ENCODE measurements around the gene FOXD2.

FOXD2 gene

DNA sequence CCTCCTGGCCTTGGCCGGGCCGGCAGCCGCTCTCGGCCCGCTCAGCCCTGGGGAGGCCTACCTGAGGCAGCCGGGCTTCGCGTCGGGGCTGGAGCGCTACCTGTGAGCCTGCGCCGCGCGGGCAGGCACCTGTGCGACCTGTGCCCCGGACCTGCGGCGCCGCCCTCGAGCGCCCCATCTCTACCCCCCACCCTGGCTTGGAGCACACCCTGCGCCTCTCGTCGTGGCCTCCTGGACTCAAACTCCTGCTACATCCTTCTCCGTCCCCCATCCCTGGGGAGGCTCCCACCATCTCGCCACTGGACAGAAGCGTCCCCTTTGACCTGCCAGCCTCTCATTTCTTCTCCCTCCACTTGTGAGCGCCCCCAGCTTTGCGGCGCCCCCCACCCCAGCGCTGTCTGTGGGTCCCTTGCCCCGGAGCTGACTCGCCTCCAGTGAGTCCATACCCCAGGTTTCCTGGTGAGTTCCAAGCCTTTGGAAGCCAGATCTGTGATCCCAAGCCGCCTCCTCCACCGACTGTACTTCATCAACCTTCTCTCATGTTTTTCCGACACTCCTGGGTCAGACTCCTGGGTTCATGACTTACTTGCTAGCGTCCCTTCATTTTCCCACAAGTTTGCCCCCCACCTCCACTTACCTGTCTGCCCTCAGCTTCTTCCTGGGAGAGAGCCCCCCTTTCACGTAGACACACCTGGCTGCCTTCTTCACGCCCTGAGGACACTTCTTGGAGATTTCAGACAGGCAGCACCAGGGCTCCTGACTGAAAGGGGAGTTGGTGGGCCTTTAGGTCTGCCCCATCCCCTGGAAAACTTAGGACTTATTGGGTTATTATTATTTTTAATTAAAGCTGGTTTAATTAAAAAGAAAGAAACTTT lies 20.4 kb upstream of the FOXD2 start:
- DNase-seq (ENCODE audit: low read depth), result no peak

DNA sequence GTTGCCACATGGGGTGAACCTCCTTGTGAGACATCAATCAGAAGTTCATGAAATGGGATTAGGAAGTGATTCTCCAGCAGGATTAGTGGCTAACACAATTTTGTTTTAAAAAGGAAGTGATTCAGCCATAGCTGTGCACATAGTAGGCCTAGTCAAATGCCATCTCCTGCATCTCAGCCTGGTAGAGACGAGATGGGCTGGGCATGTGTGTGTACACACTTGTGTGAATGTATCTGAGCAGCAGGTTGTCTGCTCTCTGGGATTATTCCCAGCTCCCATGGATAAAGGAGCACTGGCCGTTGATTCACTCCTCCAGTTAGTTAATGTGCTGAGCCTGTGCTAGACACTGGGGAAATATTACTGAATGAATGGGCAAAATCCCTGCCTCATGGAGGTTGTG lies 19.7 kb upstream of the FOXD2 start:
- no peak for DNase-seq (ENCODE audit: low read depth)

DNA sequence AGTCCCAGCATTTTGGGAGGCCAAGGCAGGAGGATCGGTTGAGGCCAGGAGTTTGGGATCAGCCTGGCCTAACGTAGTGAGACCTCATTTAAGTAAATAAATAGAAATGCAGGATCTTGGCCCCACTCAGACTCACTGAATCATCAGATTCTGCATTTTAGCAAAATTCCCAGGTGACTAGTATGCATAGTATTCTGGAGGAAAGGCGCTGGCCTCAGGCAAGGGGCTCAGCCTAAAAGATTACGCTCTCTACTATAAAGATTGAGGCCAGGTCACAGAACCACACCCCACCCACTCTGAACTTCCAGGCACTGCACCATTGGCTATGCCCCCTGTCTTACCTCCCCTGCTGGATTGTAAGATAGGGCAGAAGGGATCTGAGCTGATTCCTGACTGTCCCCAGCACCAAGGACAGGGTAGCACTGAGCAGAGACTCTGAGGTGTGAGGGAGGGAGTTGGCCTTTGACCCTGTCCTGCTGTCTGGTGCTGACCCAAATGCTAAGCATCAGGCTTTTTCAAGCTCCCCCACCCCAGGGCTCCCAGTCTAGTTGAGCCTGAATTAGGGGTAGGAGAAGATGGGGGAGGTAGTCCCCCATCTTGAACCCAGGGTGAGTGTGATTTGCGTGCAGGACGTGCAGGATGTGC lies 19.0 kb upstream of the FOXD2 start:
- no peak for DNase-seq (ENCODE audit: low read depth)

DNA sequence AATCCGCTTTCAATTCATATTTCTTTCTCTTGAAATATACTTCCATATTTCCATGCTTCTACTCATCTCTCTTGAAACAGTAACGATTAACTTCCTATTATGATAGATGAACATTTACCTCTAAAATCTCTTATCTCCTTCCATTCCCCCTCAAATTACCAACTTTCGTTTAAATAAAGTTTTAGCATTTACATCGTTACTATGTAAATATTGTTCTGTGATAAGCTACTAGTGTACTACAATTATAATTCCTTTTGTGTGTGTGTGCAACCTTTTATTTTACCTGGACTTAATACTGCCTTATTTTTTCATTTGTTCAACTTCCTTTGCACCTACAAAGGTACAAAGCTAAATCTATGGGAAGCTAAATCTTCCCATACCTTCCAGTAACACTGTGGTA lies 17.3 kb upstream of the FOXD2 start:
- no peak for DNase-seq (ENCODE audit: low read depth)

- no peak for DNase-seq (ENCODE audit: low read depth)
Measured at GRCh38 chr1:47423872-47424271, 14.0 kb upstream of the FOXD2 start.

- DNase-seq (ENCODE audit: low read depth), result no peak
Measured at GRCh38 chr1:47424336-47424982, 13.4 kb upstream of the FOXD2 start.

DNA sequence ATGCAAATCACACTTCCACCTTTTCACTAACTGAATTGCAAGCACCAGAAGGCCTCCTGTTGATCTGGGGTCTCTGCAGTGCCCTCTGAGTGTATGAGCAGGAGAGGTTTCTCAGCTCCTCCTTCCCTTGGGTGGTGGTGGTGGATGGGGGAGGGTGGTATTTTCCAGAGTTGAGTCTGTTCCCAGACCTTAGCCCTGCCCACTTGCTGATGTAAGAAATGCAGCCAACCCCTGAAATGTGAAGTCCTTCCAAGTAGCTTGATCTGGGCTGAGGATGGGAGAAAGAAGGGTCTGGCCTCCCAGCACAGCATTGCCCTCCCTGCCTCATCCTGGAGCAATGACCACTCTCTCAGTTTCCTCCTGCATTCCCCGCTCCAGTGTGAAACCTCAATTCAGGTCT lies 6.3 kb upstream of the FOXD2 start:
- no peak for DNase-seq (ENCODE audit: low read depth)

- DNase-seq (ENCODE audit: low read depth), result peak; percentile 44
Measured at GRCh38 chr1:47432071-47433036, 5.5 kb upstream of the FOXD2 start.

DNA sequence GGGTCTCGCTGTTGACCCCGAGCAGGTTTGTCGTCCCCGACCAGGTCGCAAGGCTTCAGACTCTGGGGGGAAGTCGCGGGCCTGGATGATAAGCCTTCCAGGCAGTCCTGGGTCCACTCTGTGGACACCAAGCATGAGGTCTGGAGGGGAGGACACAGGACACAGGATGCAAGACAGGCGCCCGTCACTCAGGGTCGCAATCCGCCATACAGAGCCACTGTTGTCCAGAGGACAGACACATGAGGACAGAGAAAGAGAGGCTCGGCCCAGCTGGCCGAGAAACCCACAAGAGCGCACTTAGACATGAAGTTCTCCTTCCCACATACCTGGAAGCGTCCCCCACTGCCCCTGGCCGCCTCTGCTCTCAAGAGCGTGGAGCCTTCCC lies 4.8 kb upstream of the FOXD2 start:
- no peak for DNase-seq (ENCODE audit: low read depth)

- DNase-seq (ENCODE audit: low read depth), result no peak
Measured at GRCh38 chr1:47433477-47434050, 4.3 kb upstream of the FOXD2 start.

DNA sequence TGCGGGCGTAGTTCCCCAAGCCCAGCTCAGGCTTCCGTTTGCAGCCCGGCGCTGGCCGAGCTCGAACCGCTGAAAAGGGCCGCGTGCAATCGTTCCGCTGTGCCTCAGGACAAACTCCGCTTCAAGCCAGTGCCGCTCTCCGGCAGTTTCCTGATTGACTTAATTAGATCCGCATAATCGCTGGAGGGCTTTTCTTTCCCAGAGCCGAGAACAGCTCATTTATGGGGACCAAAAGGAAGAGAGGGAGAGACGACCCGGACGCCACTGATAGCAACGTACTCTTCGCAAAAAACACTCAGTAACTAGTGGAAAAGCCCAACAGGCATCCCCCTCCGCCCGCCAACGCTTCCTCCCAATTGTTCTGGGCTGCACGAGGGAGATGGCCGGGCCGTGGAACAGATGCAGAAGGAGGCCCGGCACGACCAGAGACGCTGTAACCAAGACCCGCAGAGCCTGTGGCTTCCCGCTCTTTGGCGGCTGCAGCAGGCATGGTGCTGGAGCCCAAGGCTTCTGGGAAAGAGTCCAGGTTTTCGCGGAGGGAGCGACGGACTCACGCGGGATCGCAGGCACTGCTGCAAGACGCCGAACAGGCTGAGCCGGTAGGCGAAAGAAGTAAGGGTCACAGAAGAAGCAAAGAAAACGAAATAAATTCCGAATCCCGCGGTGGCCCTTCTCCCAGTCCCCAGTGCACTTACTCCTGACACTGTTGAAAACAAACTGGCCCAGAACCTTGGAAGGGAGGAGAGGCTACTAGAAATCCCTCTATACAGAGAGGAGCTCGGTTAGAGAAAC lies 3.6 kb upstream of the FOXD2 start:
- no peak for DNase-seq (ENCODE audit: low read depth)

DNA sequence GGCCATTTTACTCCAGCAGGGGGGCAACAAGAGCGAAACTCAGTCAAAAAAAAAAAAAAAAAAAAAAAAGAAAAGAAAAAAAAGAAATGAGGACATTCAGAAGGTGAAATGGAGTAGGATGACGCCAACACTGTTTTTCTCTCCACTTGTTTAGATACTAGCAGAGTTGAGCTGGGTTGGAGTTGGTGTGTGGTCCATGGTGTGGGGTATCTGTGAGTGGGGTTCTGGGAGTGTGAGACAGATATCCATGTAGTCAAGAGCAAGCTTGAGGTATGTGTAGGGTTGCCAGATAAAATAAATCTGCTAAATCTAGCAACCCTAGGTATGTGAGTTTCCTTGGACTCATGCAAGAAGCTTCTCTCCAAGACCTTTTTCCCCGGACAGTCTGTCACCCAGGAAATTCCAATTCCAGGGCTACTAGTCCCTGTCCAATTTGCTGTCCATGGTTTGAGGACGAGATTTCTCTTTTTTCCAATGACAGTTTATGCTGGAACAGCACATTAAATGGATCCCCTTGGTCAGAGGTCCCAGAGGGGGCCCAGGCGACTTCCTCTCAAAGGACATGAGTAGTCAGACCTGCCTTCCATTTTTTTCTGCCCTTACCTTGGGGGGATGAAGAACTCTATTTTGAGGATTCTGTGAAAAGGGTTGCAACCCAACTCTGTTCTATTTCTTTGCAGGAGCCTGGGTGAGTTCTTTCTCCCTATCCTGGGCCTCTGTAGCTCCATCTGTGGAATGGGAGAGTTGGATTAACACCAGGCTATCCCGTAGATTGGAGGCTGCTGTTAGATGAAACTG lies 2.1 kb upstream of the FOXD2 start:
- DNase-seq (ENCODE audit: low read depth), result no peak

- DNase-seq (ENCODE audit: low read depth), result peak; percentile 55
Measured at GRCh38 chr1:47436304-47436978, 1.4 kb upstream of the FOXD2 start.

DNA sequence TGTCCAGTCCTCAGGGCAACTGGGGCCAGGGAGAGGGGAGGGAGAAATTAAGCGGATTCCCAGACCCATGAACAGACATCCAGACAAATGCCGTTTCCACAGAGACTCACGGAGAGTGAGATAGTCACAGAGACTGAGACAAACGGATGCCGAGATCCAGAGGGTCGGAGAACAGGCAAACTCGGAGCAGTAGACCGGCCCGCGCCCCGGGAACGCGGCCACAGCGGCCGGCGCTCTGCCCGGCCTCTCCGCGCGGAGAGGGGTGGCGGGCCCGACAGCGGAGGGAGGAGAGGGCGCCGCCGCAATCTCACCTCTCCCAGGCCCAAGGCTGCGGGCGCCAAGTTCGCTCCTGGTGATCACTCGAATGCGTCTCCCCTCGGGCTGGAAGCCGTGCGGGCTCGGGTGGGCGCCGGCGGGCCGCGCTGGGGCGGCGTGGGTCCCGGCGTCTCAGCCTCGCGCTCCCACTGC lies 831 bp upstream of the FOXD2 start:
- no peak for DNase-seq (ENCODE audit: low read depth)

- DNase-seq (ENCODE audit: low read depth), result peak; percentile 26
Measured at GRCh38 chr1:47438165-47439016, 547 bp downstream of the FOXD2 start.

- DNase-seq (ENCODE audit: low read depth), result no peak
Measured at GRCh38 chr1:47439017-47439818, 1.4 kb downstream of the FOXD2 start.
